ENCODE results near the gene DGKE. TPM values are rescaled to one million over a fixed set of nuclear protein-coding genes. Genes with fewer than 3 reads are reported as not detected.

The DGKE gene
- total and polyA plus RNA-seq, 3 donors from 2014 or later, result 13.3 to 27.7 (median 26.3) TPM

DNA sequence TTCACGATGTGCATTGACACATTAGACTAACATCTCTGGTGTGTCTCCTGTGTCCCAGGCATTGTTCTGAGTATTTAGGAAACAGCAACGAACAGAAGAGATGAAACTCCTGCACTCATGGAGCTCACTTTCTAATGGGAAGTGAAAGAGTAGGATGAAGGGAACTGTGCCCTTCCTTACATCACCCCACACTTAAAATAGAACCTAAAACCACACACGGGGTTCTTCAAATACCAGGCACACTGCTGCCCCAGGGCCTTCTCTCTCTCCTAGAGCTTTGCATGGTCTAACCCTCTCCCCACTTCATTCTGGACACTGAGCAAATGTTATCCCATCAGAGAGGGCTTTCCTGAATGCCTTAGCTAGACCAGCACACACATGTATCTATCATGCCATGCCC lies 46.2 kb downstream of the DGKE start:
- no peak overlapping the region for H3K27ac ChIP-seq
- H3K27me3 ChIP-seq, result no peaks in the 10 kb centered on the region
- no peaks in the 10 kb centered on the region for H3K9me3 ChIP-seq
- no peak overlapping the region for H3K4me3 ChIP-seq
- intact Hi-C loops (cut with DNase I; ENCODE audit: low total_unique reads), result no loop called here
- TF ChIP-seq POLR2A (IDR thresholded peaks at IDR 0.05), result no peak
- TF ChIP-seq, protein P1, sequence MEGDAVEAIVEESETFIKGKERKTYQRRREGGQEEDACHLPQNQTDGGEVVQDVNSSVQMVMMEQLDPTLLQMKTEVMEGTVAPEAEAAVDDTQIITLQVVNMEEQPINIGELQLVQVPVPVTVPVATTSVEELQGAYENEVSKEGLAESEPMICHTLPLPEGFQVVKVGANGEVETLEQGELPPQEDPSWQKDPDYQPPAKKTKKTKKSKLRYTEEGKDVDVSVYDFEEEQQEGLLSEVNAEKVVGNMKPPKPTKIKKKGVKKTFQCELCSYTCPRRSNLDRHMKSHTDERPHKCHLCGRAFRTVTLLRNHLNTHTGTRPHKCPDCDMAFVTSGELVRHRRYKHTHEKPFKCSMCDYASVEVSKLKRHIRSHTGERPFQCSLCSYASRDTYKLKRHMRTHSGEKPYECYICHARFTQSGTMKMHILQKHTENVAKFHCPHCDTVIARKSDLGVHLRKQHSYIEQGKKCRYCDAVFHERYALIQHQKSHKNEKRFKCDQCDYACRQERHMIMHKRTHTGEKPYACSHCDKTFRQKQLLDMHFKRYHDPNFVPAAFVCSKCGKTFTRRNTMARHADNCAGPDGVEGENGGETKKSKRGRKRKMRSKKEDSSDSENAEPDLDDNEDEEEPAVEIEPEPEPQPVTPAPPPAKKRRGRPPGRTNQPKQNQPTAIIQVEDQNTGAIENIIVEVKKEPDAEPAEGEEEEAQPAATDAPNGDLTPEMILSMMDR (IDR thresholded peaks at IDR 0.05), result no peak
- H3K36me3 ChIP-seq (ENCODE audit: low read depth, missing control alignments), result no peaks in the 10 kb centered on the region
- DNase-seq, result no peak
- WGBS, 2 donors, result 74 to 85% methylated on average over 3 of the region's 3 CpGs
- peaks cover 10% of the 10 kb centered on the region for H3K4me1 ChIP-seq

DNA sequence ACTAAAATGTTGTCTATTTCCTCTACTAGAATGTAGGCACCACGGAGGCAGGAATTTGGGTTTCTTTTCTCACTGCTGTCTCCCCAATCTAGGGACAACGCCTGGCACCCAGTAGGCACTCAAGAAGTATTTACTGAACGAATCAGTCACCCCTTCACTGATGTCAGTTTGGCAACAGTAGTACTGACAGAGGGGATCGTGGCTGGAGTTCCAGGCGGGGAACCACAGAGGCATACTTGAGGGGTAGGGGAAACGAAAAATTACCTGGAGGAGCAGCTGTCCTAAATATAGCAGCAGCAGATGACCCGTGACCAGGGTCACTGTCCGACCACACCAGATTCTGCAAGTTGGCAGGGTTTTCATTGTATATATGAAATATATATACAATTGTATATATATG lies 46.6 kb downstream of the DGKE start:
- no peaks in the 10 kb centered on the region for H3K27me3 ChIP-seq
- intact Hi-C loops (cut with DNase I; ENCODE audit: low total_unique reads), result no loop called here
- H3K9me3 ChIP-seq, result no peaks in the 10 kb centered on the region
- H3K4me3 ChIP-seq, result no peak overlapping the region
- peaks cover 10% of the 10 kb centered on the region for H3K4me1 ChIP-seq
- TF ChIP-seq POLR2A (IDR thresholded peaks at IDR 0.05), result no peak
- TF ChIP-seq, protein P1 (IDR thresholded peaks at IDR 0.05), result no peak
- H3K36me3 ChIP-seq (ENCODE audit: low read depth, missing control alignments), result no peaks in the 10 kb centered on the region
- DNase-seq, result no peak
- WGBS, 2 donors, result 85 to 88% methylated on average over 8 of the region's 8 CpGs
- H3K27ac ChIP-seq, result no peak overlapping the region

DNA sequence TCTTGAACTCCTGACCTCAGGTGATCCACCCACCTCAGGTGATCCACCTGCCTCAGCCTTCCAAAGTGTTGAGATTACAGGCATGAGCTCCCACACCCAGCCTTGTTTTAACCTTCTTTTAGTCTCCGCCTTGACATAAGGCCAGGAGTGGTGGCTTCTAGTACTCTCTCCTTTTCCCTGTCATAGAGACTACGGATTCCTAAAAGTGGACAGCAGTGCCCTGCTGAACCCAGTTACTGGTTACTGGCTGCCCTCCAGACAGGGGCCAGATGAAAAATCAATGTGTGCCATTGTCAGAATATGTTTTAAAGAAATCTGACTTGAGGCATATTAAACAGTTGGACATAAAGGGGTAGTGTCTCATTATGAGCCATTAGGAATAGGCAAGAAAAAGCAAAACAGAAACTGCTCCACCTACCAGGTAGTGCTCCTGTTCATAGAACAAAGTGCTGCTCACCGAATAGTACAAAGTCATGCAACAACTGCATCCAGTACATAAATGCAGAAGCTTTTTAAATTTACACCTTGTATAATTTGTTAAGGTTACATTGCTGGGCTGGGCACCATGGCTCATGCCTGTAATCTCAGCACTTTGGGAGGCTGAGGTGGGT lies 47.8 kb downstream of the DGKE start:
- TF ChIP-seq, protein P1 (IDR thresholded peaks at IDR 0.05), result no peak
- TF ChIP-seq POLR2A (IDR thresholded peaks at IDR 0.05), result no peak
- peaks cover 6% of the 10 kb centered on the region for H3K4me1 ChIP-seq
- DNase-seq, result no peak
- no peaks in the 10 kb centered on the region for H3K27me3 ChIP-seq
- no peak overlapping the region for H3K4me3 ChIP-seq
- 85 to 95% methylated on average over 3 of the region's 3 CpGs for WGBS, 2 donors
- no peaks in the 10 kb centered on the region for H3K36me3 ChIP-seq (ENCODE audit: low read depth, missing control alignments)
- H3K27ac ChIP-seq, result no peak overlapping the region
- intact Hi-C loops (cut with DNase I; ENCODE audit: low total_unique reads), result no loop called here
- H3K9me3 ChIP-seq, result no peaks in the 10 kb centered on the region

DNA sequence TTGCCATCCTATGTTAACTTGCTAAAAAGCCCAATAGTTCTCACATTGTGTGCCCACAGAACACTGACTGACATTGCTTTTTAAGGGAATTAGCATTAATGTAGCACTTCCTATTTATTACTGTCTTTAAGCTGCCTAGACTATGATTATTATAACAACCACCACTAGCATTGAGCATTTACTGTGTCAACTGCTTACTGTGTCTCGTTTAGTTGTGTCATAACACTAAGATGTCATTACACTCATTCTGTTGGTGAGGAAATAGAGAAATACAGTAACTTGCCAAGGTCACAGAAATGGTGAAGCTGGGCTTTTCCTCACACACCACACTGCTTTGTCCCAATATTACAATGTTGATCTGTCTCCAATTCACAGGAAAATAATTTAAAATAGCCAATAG lies 49.7 kb downstream of the DGKE start:
- Histone ChIP-seq H3K4me1 (no peaks in the 10 kb centered on the region), H3K4me3 (no peak overlapping the region), H3K9me3 (no peaks in the 10 kb centered on the region), H3K27ac (no peak overlapping the region), H3K27me3 (no peaks in the 10 kb centered on the region), H3K36me3 (ENCODE audit: low read depth, missing control alignments) (no peaks in the 10 kb centered on the region)
- DNase-seq, result no peak
- intact Hi-C loops (cut with DNase I; ENCODE audit: low total_unique reads), result no loop called here
- 58 to 67% methylated on average over 1 of the region's 1 CpG for WGBS, 2 donors
- TF ChIP-seq, protein P1 (IDR thresholded peaks at IDR 0.05), result no peak
- no peak for TF ChIP-seq POLR2A (IDR thresholded peaks at IDR 0.05)
